Left cardiac atrium (tissue), 4 donors: Measurements from ENCODE around the gene PRKCE. TPM values are rescaled to one million over a fixed set of nuclear protein-coding genes. Genes with fewer than 3 reads are reported as not detected.

ENCODE experiments used
- ATAC-seq, 2 donors: fragments of 200-7000 bp; cut with Tn5 transposase; one replicate each; pipeline ENCODE4 v1.9.1; 2020; ENCODE audit warnings: mild to moderate bottlenecking in 2 of 2, moderate library complexity in 2 of 2
- DNase-seq: peaks from one replicate; pipeline ENCODE4 v3.0.0-alpha.2; 2020
- intact Hi-C, 2 donors: fragments of 100-400 bp; cut with DNase I; formaldehyde crosslinking; loops; one replicate each; pipeline versions ENCODE4 v1.14.1 to v1.15.1; 2022 to 2023
- total RNA-seq, 2 donors: library from RNA; stranded (reverse); fragmentation: NEBNext Ultra II Directional; extraction: Animal tissue kit (Norgen Biotek cat#: 25700); gene quantifications; one replicate each; pipeline ENCODE4 v1.2.1, GENCODE V29; 2021
- donor health status: DM: no; HTN: yes; CAD: no.
- donor health status: DM: no; HTN: yes; CAD: no; lungs with severe emphysema.
- donor health status: DM: yes; HTN: yes; CAD: no.
- donor health status: Dilated cardiomyopathy.

Gene PRKCE
- total RNA-seq, 2 donors from 2014 or later = 17.9 to 24.8 TPM

- intact Hi-C loops = loop anchor here in 1 of 2 donors (5.0 kb wide), 1 partner anchor 120 kb away; no protein-coding TSS in a partner anchor
- DNase-seq = peak; percentile 63
- peak in 1 of 2 donors; percentile 3 for ATAC-seq
Observed at GRCh38 chr2:45652090-45653031, 886 bp downstream of the PRKCE start.

- ATAC-seq = no peak
- DNase-seq = no peak
- intact Hi-C loops = loop anchor here in 1 of 2 donors (5.0 kb wide), 1 partner anchor 119 kb away; no protein-coding TSS in a partner anchor
Observed at GRCh38 chr2:45653122-45653913, 1.8 kb downstream of the PRKCE start.

- intact Hi-C loops = loop anchor here in 1 of 2 donors (5.0 kb wide), 1 partner anchor 118 kb away; no protein-coding TSS in a partner anchor
- no peak for ATAC-seq
- no peak for DNase-seq
Observed at GRCh38 chr2:45654250-45654649, 2.8 kb downstream of the PRKCE start.

GRCh38 chr2:45661828-45662227 lies 10.4 kb downstream of the PRKCE start:
- DNase-seq (no peak), ATAC-seq (no peak)
- intact Hi-C loops = no loop called here

- intact Hi-C loops = no loop called here
- DNase-seq (no peak), ATAC-seq (no peak)
Observed at GRCh38 chr2:45664635-45665261, 13.3 kb downstream of the PRKCE start.

DNA sequence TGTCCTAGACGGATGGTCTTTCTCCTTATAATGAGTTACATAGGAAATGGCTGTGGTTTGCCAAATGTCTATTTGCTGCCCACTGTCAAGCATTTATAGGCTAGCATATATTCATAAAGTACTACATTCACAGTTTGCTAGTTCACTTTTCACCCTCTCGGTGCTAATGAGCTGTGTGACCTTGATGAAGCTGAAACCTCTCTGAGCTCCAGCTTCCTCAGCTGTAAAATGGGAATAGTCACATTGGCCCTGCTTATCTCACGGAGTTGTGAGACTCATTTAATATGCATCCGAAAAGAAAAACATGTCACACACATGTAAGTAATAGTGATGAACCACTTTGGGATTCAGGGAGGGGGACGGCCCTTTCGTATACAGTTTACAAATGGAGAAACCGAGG lies 17.0 kb downstream of the PRKCE start:
- intact Hi-C loops = no loop called here
- ATAC-seq (peak in 1 of 2 donors; percentile 6), DNase-seq (no peak)

DNA sequence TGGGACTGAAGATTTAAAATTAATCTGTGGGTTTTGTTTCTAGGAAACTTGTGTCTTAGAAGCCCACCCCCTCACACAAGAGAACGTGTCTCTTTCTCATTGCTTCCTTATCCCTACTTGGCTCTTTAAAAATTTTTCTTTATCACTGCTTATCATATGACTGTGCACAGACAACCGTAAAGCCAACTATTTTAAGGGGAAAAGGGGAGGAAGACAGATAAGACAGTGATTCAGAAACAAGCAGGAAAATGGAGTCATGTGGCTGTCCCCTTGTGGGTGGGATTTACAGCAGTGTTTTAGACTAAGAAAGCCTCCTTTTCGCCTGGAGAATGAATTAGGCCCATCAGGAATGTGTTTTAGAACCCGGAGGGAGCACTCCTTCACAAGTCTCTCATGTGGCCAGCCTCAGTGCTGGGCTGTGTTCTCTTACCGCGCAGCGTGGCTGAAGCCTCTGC lies 17.6 kb downstream of the PRKCE start:
- ATAC-seq (peak; percentile 84 to 97), DNase-seq (no peak)
- intact Hi-C loops = no loop called here

DNA sequence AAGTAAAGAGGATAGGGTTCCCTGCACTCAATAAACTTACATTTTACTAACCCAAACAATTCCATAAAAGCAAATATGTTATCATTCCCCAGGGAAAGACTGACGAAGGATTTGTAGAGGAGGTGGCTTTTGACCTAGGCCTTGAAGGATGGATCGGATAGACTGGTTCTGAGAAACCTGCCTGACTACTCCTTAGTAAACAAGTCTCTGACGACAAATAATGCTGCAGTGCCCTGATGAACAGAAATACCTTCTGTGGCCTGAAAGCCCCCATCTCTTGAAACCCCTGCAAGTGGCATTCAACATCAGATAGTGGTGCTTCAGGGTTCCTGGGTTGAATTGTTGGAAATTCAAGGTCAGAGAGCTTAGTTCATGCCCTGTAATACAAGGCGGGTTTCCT lies 19.2 kb downstream of the PRKCE start:
- ATAC-seq (no peak), DNase-seq (no peak)
- intact Hi-C loops = no loop called here

DNA sequence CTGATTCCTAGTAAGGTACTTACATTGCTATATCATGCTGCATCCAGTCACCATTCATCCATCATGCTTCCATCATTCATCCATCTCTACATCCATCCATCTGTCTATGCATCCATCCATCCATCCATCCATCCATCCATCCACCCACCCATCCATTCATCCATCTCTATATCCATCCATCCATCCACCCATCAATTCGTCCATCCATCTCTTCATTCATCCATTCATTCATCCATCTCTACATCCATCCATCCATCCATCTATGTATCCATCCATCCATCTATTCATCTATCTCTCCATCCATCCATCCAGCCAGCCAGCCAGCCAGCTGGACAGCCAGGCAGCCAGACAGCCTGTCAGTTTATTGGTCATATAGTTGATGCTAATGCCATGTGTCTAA lies 20.7 kb downstream of the PRKCE start:
- no peak for ATAC-seq
- no peak for DNase-seq
- intact Hi-C loops = no loop called here

DNA sequence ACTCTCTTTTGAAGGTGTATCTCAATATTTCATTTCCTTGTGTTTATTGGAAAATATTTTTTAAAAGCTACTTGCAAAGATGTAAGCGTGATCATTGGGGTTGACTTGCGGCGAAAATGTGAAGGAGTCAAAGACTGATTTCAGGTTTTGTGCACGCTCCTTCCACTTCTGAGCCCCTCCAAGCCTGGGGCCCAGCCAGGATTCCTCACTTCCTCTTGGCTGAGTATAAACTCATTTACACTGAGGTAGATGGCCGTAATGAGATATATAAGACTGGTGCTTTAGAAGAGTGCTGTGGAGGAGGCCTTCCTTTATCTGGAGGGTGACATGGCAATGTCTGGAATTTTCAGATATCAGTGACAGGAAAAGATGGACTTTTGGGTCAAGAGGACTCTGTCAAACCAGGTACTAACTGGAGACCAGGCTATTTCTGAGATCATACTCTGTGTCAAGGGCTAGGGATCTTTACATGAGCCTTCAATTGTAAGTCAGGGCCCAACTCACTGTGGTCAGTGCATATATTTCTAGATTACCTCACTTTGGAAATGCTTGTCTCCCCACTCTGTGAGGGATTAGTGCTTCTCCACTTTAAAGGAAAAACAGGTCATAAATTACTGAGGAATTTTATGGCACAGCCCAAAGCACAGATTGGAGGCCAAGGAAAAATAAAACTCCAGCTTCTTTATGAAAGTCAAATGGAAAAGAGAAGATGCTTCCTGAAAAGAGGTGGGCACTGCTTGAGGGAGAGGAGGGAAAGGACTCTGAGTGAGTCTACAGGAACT lies 22.8 kb downstream of the PRKCE start:
- ATAC-seq (no peak), DNase-seq (no peak)
- intact Hi-C loops = no loop called here

DNA sequence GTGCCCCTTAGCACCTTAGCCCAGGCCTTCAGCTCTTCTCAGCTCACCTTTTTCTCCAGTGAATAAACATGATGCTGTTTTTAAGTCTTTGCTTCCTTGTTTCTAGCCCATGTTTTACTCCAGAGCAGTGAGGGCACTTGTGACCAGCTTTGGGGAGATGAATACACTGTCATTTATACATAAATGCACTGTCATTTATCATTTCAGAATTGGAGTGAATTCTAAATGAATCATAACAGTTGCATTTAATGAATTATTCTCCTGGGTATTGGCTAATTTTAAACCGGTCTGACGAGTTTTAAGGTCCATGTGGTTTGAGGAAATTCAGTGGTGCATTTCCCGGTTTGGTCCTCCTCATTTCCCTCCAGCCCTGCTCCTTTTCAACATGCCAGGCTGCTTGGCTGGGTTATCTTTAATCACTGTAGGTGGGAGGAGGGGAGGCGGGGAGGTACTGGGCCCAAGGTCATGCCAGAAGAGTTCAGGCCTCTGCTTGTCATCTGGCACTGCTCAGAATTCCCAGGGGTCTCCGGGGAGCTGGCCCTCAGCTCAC lies 23.9 kb downstream of the PRKCE start:
- ATAC-seq (peak; percentile 83 to 90), DNase-seq (peak; percentile 36)
- intact Hi-C loops = no loop called here

GRCh38 chr2:45676088-45676487 lies 24.6 kb downstream of the PRKCE start:
- intact Hi-C loops = no loop called here
- no peak for DNase-seq
- no peak for ATAC-seq

- ATAC-seq (no peak), DNase-seq (no peak)
- intact Hi-C loops = no loop called here
Observed at GRCh38 chr2:45678791-45679348, 27.4 kb downstream of the PRKCE start.

GRCh38 chr2:45680351-45680967 lies 29.0 kb downstream of the PRKCE start:
- no peak for ATAC-seq
- no peak for DNase-seq
- intact Hi-C loops = no loop called here

GRCh38 chr2:45681675-45682074 lies 30.2 kb downstream of the PRKCE start:
- DNase-seq = no peak
- ATAC-seq = peak; percentile 76 to 93
- intact Hi-C loops = no loop called here

GRCh38 chr2:45683292-45683691 lies 31.8 kb downstream of the PRKCE start:
- DNase-seq (no peak), ATAC-seq (no peak)
- intact Hi-C loops = no loop called here

DNA sequence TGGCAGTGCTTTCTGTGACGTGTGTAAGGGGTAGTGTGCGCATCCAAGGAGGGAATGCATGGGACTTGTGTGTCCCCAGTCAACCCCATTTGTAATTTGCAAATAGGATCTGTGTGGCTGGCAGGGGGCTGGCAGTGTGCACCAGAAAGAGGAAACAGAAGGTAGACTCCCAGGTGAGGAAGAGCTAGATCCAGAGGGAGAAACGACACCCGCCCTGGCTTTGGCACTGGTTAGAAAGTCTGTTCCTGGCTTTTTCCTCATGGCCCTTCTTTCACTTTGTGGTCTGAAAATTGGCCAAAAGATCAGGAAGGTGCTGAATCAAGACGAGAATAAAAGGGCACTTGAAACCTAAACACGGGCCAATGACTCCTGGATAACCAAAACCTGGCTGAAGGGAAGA lies 33.3 kb downstream of the PRKCE start:
- DNase-seq (no peak), ATAC-seq (no peak)
- intact Hi-C loops = no loop called here

DNA sequence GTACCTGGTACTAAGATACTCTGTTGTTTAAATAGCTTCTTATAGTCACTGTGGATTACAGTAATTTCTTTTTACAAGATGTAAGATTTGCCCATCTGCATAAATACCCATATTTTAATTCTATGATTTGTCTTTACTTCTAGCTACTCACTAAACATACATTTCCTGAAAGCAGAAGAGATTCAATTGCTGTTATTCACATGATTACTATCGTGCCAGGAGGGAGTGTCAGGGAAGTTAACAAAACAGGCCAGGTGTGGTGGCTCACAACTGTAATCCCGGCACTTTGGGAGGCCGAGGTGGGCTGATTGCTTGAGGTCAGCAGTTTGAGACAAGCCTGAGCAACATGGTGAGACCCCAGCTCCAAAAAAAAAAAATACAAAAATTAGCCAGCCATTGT lies 33.8 kb downstream of the PRKCE start:
- ATAC-seq (no peak), DNase-seq (no peak)
- intact Hi-C loops = no loop called here
